Mesenchymal stem cell (in vitro differentiated cells and primary cell): ENCODE data around the gene KCNJ1.
A peak's percentile ranks its signal among the peaks of the same experiment; 100 is the strongest.

Experiments
- DNase-seq: peaks from one replicate; pipeline ENCODE4 v3.0.0-alpha.2; 2013
- H2AFZ ChIP-seq: one replicate; pipeline ENCODE4 v1.6.1; 2013; ENCODE audit warnings: low read depth, mild to moderate bottlenecking, control low read depth, inconsistent platforms, low read length, moderate library complexity
- H2AK5ac ChIP-seq: 2 replicates; pipeline ENCODE4 v1.6.1; 2013; ENCODE audit warnings: low read length, moderate library complexity, mild to moderate bottlenecking, inconsistent platforms; ENCODE audit not compliant: severe bottlenecking
- H2BK120ac ChIP-seq: one replicate; pipeline ENCODE4 v1.6.1; 2013; ENCODE audit warnings: low read depth, mild to moderate bottlenecking, inconsistent platforms, low read length, moderate library complexity
- H2BK12ac ChIP-seq, 2 experiments: one replicate each; pipeline ENCODE4 v1.6.1; 2013; ENCODE audit warnings: inconsistent platforms in 2 of 2, low read length in 2 of 2, mild to moderate bottlenecking in 2 of 2, moderate library complexity in 2 of 2, control low read depth in 1 of 2
- H2BK15ac ChIP-seq: one replicate; pipeline ENCODE4 v1.6.1; 2013; ENCODE audit warnings: mild to moderate bottlenecking, low read depth, inconsistent platforms; ENCODE audit not compliant: poor library complexity, severe bottlenecking
- H2BK5ac ChIP-seq: 2 replicates; pipeline ENCODE4 v1.6.1; 2013; ENCODE audit warnings: low read depth, mild to moderate bottlenecking, low read length, control low read depth, inconsistent platforms; ENCODE audit not compliant: poor library complexity, severe bottlenecking
- H3K14ac ChIP-seq, 2 experiments: one replicate each; pipeline ENCODE4 v1.6.1; 2013; ENCODE audit warnings: inconsistent platforms in 2 of 2, low read length in 2 of 2, control low read depth in 1 of 2, mild to moderate bottlenecking in 1 of 2, moderate library complexity in 1 of 2
- H3K18ac ChIP-seq, 2 experiments: one replicate each; pipeline ENCODE4 v1.6.1; 2013; ENCODE audit warnings: inconsistent platforms in 2 of 2, low read length in 2 of 2, control low read depth in 1 of 2, low read depth in 1 of 2, mild to moderate bottlenecking in 1 of 2
- H3K23ac ChIP-seq, 2 experiments: one replicate each; pipeline ENCODE4 v1.6.1; 2013; ENCODE audit warnings: inconsistent platforms in 2 of 2, low read length in 2 of 2, mild to moderate bottlenecking in 2 of 2, moderate library complexity in 2 of 2, control low read depth in 1 of 2
- H3K27ac ChIP-seq: 2 replicates; pipeline ENCODE4 v1.5.1; 2013; ENCODE audit warnings: mild to moderate bottlenecking, moderate library complexity, low read length, control low read depth, inconsistent platforms; ENCODE audit not compliant: poor library complexity, severe bottlenecking
- H3K27me3 ChIP-seq, 2 experiments: 2 replicates each; pipeline versions ENCODE4 v1.6.1 to v1.7.0; 2013; ENCODE audit warnings: low read length in 2 of 2, mild to moderate bottlenecking in 2 of 2, moderate library complexity in 2 of 2, control low read depth in 1 of 2, inconsistent platforms in 1 of 2; ENCODE audit not compliant: control insufficient read depth in 1 of 2, insufficient read depth in 1 of 2
- H3K36me3 ChIP-seq, 2 experiments: 2 replicates each; pipeline versions ENCODE4 v1.6.1 to v1.7.0; 2013; ENCODE audit warnings: low read length in 2 of 2, control low read depth in 1 of 2, inconsistent platforms in 1 of 2, low read depth in 1 of 2, mild to moderate bottlenecking in 1 of 2; ENCODE audit not compliant: insufficient read depth in 2 of 2, control insufficient read depth in 1 of 2
- H3K4ac ChIP-seq, 2 experiments: one replicate each; pipeline ENCODE4 v1.6.1; 2013; ENCODE audit warnings: inconsistent platforms in 2 of 2, low read length in 2 of 2, mild to moderate bottlenecking in 2 of 2, moderate library complexity in 2 of 2, control low read depth in 1 of 2, low read depth in 1 of 2
- H3K4me1 ChIP-seq: 2 replicates; pipeline ENCODE4 v1.6.1; 2013; ENCODE audit warnings: low read depth, low read length, control low read depth; ENCODE audit not compliant: control insufficient read depth, insufficient read depth
- H3K4me2 ChIP-seq: 2 replicates; pipeline ENCODE4 v1.6.1; 2013; ENCODE audit warnings: low read length, mild to moderate bottlenecking, inconsistent platforms; ENCODE audit not compliant: poor library complexity, severe bottlenecking
- H3K4me3 ChIP-seq, 2 experiments: 2 replicates each; pipeline versions ENCODE4 v1.5.1 to v1.7.0; 2013; ENCODE audit warnings: low read length in 2 of 2, mild to moderate bottlenecking in 2 of 2, control low read depth in 1 of 2, low read depth in 1 of 2; ENCODE audit not compliant: insufficient read depth in 1 of 2
- H3K79me1 ChIP-seq: replicated peaks from 2 replicates; pipeline ENCODE4 v1.6.1; 2013; ENCODE audit warnings: mild to moderate bottlenecking, control low read depth, low read length, inconsistent platforms; ENCODE audit not compliant: poor library complexity, severe bottlenecking
- H3K9ac ChIP-seq: 2 replicates; pipeline ENCODE4 v1.7.0; 2013; ENCODE audit warnings: mild to moderate bottlenecking, low read length, moderate library complexity
- H3K9me3 ChIP-seq: 2 replicates; pipeline ENCODE4 v1.7.0; 2013; ENCODE audit warnings: mild to moderate bottlenecking, low read length; ENCODE audit not compliant: control insufficient read depth
- H4K8ac ChIP-seq: one replicate; pipeline ENCODE4 v1.6.1; 2013; ENCODE audit warnings: inconsistent platforms, mild to moderate bottlenecking, low read length, moderate library complexity
- H4K91ac ChIP-seq: one replicate; pipeline ENCODE4 v1.6.1; 2013; ENCODE audit warnings: mild to moderate bottlenecking, low read length, inconsistent platforms
- WGBS: methylation state at CpG from one replicate; pipeline ENCODE4 v1.1.7; 2013; ENCODE audit warnings: mixed read lengths; 5-methylcytosine and 5-hydroxymethylcytosine counted together

Gene KCNJ1

DNA sequence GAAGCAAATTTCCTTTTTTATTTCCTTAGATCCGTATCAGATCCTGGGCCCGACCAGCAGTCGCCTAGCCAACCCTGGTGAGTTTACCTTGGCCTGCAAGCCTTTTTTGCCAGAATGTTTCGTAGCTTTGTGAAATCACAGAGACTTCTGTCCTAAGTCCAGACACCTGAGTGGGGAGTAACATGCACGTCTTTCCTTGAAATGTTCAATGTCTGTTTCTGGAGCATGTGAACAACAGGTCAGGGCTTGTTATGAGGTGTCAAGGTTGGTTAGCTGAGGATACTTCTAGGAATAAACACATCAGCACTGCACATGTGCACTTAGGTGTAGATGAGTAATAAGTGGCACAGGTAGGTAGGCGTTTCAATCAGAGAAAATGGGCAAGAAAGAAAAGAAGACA is 58.0 kb downstream of the KCNJ1 start:
- Histone ChIP-seq H3K36me3 (peaks cover 0 to 13% of the 10 kb centered on the region in 2 experiments), H3K9ac (no peak overlapping the region), H2AFZ (no peak overlapping the region), H2BK5ac (no peak overlapping the region), H3K27ac (no peak overlapping the region), H2BK12ac (no peak overlapping the region), H3K4me3 (no peak overlapping the region), H2BK15ac (no peak overlapping the region), H3K4me1 (no peaks in the 10 kb centered on the region), H3K79me1 (no peaks in the 10 kb centered on the region), H4K8ac (no peak overlapping the region), H2BK120ac (no peak overlapping the region), H3K27me3 (no peaks in the 10 kb centered on the region), H3K9me3 (no peaks in the 10 kb centered on the region), H4K91ac (no peak overlapping the region), H3K23ac (no peak overlapping the region), H3K18ac (no peak overlapping the region), H2AK5ac (no peak overlapping the region), H3K14ac (no peak overlapping the region), H3K4ac (no peak overlapping the region), H3K4me2 (no peak overlapping the region)
- WGBS: 79% methylated on average over 5 of the region's 6 CpGs
- no peak for DNase-seq

DNA sequence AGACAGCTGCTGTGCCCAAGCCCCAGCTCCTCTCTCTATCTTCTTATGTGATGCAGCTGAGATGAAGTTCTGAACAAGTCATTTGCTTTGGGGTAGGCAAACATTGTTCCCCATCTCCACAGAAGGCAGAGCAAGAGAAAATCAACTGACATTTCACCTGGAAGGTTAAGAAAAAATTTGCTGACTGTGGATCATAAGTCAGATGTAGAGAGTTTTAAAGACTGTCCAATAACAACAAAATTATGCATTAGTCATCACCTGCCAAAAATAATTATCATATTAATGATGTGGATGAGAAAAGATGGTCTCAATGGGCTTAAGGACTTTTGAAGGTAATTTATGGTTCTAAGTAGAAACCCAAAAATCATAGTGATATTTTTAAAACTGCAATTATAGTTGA is 59.2 kb downstream of the KCNJ1 start:
- H2BK12ac ChIP-seq: no peak overlapping the region
- no peak overlapping the region for H3K4ac ChIP-seq
- no peak overlapping the region for H2AK5ac ChIP-seq
- no peak overlapping the region for H2BK5ac ChIP-seq
- H2BK15ac ChIP-seq: no peak overlapping the region
- no peak for DNase-seq
- no peak overlapping the region for H2AFZ ChIP-seq
- peaks cover 0 to 13% of the 10 kb centered on the region in 2 experiments for H3K36me3 ChIP-seq
- no peak overlapping the region for H3K23ac ChIP-seq
- H3K9me3 ChIP-seq: no peaks in the 10 kb centered on the region
- no peak overlapping the region for H3K4me2 ChIP-seq
- H3K79me1 ChIP-seq: no peaks in the 10 kb centered on the region
- H4K91ac ChIP-seq: no peak overlapping the region
- no peaks in the 10 kb centered on the region for H3K27me3 ChIP-seq
- H3K18ac ChIP-seq: no peak overlapping the region
- H3K14ac ChIP-seq: no peak overlapping the region
- H3K9ac ChIP-seq: no peak overlapping the region
- no peak overlapping the region for H4K8ac ChIP-seq
- no peaks in the 10 kb centered on the region for H3K4me1 ChIP-seq
- no peak overlapping the region for H2BK120ac ChIP-seq
- no peak overlapping the region for H3K4me3 ChIP-seq
- H3K27ac ChIP-seq: no peak overlapping the region

DNA sequence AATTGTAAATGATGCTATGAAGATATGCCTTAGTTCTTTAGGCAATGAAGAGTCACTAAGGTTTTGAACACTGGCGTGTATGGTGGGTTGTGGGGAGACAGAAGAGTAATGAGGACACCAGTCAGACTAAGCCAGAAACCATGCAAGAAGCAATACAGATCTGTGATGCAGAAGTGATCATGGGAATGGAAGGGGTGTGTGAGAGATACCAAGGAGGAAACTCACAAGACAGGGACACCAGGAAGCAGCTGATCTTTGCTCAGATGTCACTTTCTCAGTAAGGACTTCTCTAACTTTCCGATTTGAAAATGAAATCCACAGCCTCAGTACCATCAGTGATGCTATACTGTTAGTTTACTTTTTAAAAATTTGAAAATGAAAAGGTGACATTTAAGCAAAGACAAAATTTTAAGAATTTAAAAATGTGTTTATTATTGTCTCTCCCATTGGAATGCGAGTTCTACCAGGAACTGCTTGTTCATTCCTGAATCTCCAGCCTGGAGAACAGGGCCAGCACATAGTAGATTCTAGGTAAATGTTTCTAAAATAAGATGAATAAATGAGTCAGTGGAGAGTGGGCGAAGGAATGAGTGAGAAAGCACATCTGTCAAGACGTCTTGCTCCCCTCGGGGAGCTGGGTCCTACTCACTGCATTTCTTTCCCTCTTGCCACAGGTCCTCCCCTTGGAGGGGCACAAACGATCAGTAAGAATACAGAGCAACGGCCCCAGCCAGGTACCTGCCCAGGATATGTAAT is 60.4 kb downstream of the KCNJ1 start:
- Histone ChIP-seq H3K9ac (no peak overlapping the region), H3K9me3 (no peaks in the 10 kb centered on the region), H3K14ac (no peak overlapping the region), H3K4me2 (no peak overlapping the region), H4K91ac (no peak overlapping the region), H3K23ac (peak overlapping the region in 1 of 2 experiments; percentile 54), H2BK15ac (no peak overlapping the region), H2AK5ac (no peak overlapping the region), H2BK5ac (no peak overlapping the region), H3K36me3 (peaks cover 0 to 13% of the 10 kb centered on the region in 2 experiments), H3K4ac (no peak overlapping the region), H3K27me3 (no peaks in the 10 kb centered on the region), H2BK12ac (no peak overlapping the region), H3K27ac (no peak overlapping the region), H3K18ac (no peak overlapping the region), H2BK120ac (no peak overlapping the region), H3K4me1 (no peaks in the 10 kb centered on the region), H3K4me3 (no peak overlapping the region), H3K79me1 (no peaks in the 10 kb centered on the region), H4K8ac (no peak overlapping the region), H2AFZ (no peak overlapping the region)
- no peak for DNase-seq
- 84% methylated on average over 5 of the region's 8 CpGs for whole genome bisulfite sequencing

DNA sequence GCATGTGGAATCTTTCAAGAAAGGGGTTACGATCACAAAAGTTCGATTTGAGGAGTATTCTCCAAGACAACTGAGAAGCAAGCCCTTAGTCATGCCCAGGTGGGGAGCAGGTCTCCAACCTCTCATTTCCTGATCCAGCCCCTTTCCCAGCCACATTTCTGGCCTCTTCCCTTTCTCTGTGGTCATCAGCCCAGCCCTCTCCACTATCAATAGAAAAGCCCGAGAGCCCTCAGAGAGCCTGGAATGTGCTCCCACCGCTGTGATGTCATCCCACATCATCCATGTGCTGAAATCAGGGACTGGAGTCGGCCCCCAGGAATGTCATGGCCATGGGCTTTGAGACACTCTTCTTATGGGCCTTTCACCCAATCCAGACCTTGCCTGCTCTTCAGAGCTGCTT is 62.6 kb downstream of the KCNJ1 start:
- Histone ChIP-seq H3K18ac (no peak overlapping the region), H2BK15ac (no peak overlapping the region), H4K91ac (no peak overlapping the region), H3K27ac (no peak overlapping the region), H3K9ac (no peak overlapping the region), H3K4me2 (no peak overlapping the region), H2BK120ac (no peak overlapping the region), H3K4ac (no peak overlapping the region), H3K4me1 (no peaks in the 10 kb centered on the region), H3K36me3 (peaks cover 0 to 5% of the 10 kb centered on the region in 2 experiments), H2AFZ (no peak overlapping the region), H3K23ac (no peak overlapping the region), H2AK5ac (no peak overlapping the region), H4K8ac (no peak overlapping the region), H3K4me3 (no peak overlapping the region), H2BK12ac (no peak overlapping the region), H3K14ac (no peak overlapping the region), H2BK5ac (no peak overlapping the region), H3K9me3 (no peaks in the 10 kb centered on the region), H3K27me3 (no peaks in the 10 kb centered on the region), H3K79me1 (no peaks in the 10 kb centered on the region)
- 70% methylated on average over 5 of the region's 5 CpGs for WGBS
- peak; percentile 18 for DNase-seq
